Measurements from ENCODE around the gene PCSK7.
A peak's percentile ranks its signal among the peaks of the same experiment; 100 is the strongest.

PCSK7 gene

GRCh38 chr11:117181586-117182550 is 50.0 kb downstream of the PCSK7 start:
- no peak for DNase-seq

GRCh38 chr11:117180661-117181585 is 51.0 kb downstream of the PCSK7 start:
- DNase-seq: peak; percentile 57

GRCh38 chr11:117180020-117180419 is 51.9 kb downstream of the PCSK7 start:
- no peak for DNase-seq

- DNase-seq: peak; percentile 51
Observed at GRCh38 chr11:117179048-117179999, 52.5 kb downstream of the PCSK7 start.

DNA sequence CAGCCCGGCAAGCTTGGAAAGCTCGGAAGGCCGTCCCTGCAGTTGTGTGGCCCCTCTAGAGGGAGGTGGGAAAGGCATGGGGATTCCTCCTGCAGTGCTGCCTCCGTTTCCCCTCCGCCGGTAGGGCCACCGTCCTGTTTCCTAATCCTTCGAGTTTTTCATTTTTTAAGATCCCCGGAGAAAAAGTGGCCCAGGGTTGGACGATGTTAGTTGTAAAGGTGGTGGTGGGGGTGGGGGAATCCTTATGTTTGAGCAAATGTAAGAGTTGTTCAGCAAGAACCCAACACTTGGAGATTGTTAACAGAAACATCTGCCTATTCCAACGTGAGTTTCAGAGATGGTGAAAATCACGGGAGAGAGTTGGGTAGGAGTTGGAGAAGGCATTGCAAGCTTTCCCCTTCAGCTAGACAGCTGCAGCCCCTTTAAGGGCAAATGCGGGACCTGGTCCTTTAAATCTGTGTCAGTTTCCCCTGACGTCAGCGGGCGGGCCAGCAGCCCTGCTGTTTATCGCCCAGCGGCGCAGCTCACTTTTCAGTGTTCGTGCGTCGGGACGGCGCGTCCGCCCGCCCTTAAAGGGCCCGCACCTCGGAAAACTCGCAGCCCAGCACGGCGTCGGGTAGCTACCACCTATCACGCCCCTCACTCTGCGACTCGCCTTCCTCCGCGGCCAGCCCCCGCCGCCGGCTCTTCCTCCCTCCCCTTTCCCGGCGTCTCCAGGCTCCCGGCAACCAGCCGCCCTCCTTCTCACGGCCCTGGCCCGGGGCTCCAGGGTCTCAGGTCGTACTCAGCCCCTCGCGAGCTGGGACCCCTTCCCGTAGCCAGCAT is 53.5 kb downstream of the PCSK7 start, which contains the start of gene SIDT2:
Gene SIDT2 (plus strand): TSS at position 534 of the 825 bp plus-strand sequence. CDS start 521 bp downstream, outside the sequence.
- peak; percentile 86 for DNase-seq

GRCh38 chr11:117177534-117178209 is 54.2 kb downstream of the PCSK7 start:
- no peak for DNase-seq

DNA sequence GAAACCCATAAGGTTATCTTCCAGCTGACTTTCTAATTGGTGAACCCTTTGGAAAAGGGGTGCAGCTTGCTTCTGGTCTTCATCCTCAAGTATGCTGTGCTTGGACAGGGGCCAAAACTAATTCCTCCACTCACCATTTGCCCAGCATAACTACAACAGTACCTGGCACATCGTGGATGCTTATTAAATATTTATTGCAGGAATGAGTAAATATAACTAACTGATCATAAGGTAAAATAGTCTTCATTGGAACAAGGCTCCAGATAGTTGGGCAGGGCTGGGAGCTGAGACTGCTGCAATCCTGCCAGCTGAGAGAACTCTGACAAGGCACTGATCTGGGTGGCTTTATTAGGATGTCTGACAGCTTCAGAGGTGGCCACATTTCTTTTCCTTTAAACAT is 55.7 kb downstream of the PCSK7 start:
- no peak for DNase-seq

- no peak for DNase-seq
Observed at GRCh38 chr11:117175781-117176180, 56.1 kb downstream of the PCSK7 start.

GRCh38 chr11:117175104-117175503 is 56.8 kb downstream of the PCSK7 start:
- DNase-seq: no peak

GRCh38 chr11:117172724-117173421 is 59.0 kb downstream of the PCSK7 start:
- DNase-seq: no peak

DNA sequence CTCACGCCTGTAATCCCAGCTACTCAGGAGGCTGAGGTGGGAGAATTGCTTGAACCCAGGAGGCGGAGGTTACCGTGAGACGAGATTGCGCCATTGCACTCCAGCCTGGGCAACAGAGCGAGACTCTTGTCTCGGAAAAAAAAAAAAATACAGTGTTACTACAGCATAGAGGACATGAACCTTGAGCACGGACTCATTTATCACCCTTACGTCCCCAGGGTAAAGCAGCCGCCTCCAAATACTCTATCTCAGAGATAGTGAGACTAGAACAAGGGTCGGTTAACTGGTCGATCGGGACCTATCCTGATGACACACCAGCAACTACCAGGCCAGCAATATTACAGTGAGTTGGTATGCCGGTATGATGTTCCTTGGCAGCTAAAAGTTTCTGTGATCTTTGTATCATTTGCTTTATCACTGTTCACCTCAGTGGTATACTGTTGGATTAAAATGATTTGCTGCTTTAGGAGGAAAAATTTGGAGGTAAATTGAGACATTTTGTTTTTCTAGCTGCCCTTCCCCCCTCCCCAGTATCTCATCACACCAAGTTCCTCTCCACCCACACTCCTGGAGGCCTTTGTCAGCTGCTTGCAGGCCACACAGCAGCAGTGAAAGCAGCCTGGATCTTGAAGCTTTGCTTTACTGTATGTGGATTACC is 60.3 kb downstream of the PCSK7 start:
- DNase-seq: no peak

DNA sequence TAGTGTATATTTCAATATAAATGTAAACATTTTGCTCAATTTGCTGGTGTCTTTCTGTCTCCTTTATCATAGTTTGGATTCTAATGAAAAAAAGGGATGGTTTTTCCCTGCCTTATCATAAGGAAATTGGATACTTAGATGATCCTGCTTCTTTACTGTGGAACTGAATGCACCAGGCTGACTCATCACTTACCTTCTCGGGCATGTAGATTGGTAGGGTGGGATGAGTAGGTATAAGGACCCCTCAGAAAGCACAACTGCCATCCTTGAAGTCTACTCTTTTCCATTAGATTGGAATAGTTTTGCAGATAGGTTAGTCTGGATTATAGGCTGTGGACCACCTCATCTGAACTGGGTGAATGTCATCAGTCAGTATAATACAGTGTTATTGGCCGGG is 60.9 kb downstream of the PCSK7 start:
- DNase-seq: no peak

DNA sequence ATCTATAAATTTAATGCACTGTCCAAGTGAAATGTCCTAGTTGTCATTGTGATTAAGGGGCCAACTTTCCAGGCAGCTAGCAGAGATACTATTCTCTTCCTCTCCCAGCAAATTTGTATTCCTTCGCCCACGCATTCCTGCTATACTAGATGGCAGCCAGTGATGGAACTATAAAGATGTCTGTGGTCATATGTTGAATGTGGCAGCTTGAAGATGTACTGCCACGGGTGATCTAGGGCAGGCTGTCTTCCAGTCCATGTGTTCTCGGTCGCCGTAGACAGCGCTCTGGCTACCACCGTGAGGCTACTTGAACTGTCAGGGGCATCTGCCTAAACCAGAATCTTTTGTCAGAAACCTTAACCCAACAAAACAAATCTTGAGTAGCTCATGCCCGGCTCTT is 61.7 kb downstream of the PCSK7 start:
- DNase-seq: no peak

- no peak for DNase-seq
Observed at GRCh38 chr11:117169736-117170135, 62.1 kb downstream of the PCSK7 start.

GRCh38 chr11:117166491-117166890 is 65.4 kb downstream of the PCSK7 start:
- DNase-seq: no peak

- DNase-seq: no peak
Observed at GRCh38 chr11:117160826-117161225, 71.0 kb downstream of the PCSK7 start.

- DNase-seq: no peak
Observed at GRCh38 chr11:117159892-117160291, 72.0 kb downstream of the PCSK7 start.

DNA sequence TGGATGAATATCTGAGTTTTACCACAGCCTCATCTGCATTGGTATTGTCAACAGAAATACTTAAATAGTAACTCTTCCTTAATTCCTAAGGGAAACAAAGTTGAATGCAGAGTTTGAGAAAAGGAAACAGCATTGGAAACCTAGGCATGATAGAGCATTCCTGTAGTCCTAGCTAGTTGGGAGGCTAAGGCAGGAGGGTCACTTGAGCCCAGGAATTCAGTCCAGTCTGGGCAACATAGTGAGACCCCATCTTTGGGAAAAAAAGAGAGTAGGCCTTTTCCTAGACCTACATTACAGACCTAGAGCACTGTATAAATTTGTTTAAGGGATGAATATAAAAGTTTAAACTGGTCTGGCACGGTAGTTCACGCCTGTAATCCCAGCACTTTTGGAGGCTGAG is 74.4 kb downstream of the PCSK7 start:
- DNase-seq: no peak

DNA sequence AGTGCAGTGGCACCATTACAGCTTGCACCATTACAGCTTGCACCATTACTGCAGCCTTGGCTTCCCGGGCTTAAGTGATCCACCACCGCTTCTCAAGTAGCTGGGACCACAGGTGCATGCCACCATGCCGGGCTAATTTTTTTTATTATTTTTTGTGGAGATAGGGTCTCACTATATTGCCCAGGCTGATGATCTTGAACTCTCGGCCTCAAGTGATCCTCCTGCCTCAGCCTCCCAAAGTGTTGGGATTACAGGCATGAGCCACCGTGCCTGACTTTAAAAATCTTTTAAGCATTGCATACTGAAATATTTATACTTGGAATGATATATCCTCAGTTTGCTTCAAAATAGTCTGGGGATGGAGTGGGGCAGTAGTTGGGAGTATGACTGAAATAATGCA is 77.4 kb downstream of the PCSK7 start:
- no peak for DNase-seq

Measured in central memory CD4-positive, alpha-beta T cell (primary cell).